ENCODE results near the gene CLIC6. TPM values are rescaled to one million over a fixed set of nuclear protein-coding genes. Genes with fewer than 3 reads are reported as not detected.
"Not testable (repeated sequence)": the region's sequence is repeated elsewhere in the genome, so short reads cannot be mapped to it uniquely, and the experiment has no call there.

The CLIC6 gene
- total RNA-seq, 1 experiment from 2014 or later: not detected

DNA sequence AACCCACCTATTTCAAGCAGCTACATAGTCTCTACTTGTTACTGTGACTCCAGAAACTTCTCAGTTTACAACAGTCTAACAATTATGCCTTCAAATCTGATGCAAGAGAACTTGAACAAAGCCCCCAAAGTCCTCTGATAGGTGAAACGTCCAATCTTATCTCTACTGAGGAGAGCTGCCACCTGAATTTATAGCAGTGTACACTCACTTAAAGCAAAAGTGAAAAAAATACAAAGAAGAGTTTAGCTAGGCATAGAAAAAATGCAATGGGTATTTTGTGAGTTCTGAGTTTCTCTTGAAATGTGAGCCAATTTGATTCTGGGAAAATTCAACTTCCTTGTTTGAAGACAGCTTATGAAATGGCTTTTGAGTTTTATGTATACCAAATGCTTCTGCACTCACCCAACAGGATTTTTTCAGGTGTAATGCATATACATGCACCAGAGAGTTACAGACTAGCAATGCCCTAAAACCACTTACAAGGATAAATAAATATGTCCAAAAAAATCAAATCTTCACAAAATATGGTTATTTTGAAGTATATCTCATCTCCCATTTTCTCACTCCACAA is 17.8 kb upstream of the CLIC6 start:
- DNase-seq (ENCODE audit: extremely low read depth, low read depth): no peak

DNA sequence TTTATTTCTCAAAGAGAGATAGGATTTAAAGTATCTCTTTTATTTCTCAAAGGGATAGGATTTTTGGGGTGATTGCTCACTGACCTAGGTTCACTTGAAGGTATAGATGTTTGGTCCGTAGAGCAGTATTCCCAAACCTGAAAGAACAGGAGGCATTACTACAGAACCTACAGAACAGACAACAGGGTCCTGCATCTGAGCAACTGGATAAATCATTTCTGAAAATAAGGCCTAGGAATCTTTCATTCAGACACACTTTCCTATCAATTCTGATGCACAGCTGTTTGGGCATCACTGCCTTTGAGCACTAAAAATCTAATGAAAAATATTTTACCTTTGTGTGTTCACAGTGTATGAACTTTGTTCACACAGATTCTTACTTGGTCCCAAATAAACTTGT is 17.2 kb upstream of the CLIC6 start:
- DNase-seq (ENCODE audit: extremely low read depth, low read depth): no peak

GRCh38 chr21:34653522-34653921 is 15.3 kb upstream of the CLIC6 start:
- DNase-seq (ENCODE audit: extremely low read depth, low read depth): no peak

- DNase-seq (ENCODE audit: extremely low read depth, low read depth): no peak
Observed at GRCh38 chr21:34661848-34662247, 6.9 kb upstream of the CLIC6 start.

DNA sequence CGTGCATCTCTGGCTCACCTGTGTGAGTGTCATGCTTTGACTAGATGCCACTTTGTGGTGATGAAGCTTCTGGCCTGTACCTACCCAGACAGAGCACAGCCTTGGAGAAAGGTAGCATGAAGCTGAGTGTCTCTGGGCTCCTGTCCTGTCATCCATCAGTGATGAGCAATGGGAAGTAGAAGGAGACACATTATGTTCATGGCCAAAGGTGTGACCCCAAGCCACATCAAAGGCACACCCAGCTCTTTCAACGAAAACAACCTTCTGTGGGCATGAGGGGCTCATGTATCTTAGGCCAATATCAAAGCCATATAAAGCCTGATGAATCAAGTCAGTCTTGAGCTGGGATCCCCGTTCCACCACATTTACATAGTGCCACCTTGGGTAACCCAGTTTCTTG is 1.0 kb upstream of the CLIC6 start:
- no peak for DNase-seq (ENCODE audit: extremely low read depth, low read depth)

DNA sequence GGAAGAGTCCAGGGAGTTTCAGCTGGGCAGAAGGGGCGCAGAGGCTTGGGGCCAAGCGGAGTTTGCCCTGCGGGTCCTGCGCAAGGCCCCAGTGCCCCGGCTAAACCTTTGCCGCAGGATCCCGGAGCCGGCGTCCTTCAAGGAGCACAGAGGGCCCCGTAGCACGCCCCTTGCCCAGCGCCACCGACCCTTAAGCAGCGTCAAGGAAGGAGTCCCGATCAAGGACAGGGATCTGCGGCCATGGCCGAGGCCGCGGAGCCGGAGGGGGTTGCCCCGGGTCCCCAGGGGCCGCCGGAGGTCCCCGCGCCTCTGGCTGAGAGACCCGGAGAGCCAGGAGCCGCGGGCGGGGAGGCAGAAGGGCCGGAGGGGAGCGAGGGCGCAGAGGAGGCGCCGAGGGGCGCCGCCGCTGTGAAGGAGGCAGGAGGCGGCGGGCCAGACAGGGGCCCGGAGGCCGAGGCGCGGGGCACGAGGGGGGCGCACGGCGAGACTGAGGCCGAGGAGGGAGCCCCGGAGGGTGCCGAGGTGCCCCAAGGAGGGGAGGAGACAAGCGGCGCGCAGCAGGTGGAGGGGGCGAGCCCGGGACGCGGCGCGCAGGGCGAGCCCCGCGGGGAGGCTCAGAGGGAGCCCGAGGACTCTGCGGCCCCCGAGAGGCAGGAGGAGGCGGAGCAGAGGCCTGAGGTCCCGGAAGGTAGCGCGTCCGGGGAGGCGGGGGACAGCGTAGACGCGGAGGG is 520 bp downstream of the CLIC6 start:
- no peak for DNase-seq (ENCODE audit: extremely low read depth, low read depth)

DNA sequence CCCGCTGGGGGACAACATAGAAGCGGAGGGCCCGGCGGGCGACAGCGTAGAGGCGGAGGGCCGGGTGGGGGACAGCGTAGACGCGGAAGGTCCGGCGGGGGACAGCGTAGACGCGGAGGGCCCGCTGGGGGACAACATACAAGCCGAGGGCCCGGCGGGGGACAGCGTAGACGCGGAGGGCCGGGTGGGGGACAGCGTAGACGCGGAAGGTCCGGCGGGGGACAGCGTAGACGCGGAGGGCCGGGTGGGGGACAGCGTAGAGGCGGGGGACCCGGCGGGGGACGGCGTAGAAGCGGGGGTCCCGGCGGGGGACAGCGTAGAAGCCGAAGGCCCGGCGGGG is 1.1 kb downstream of the CLIC6 start:
- DNase-seq (ENCODE audit: extremely low read depth, low read depth): not testable (repeated sequence)

- no peak for DNase-seq (ENCODE audit: extremely low read depth, low read depth)
Observed at GRCh38 chr21:34670220-34670961, 1.6 kb downstream of the CLIC6 start.

- DNase-seq (ENCODE audit: extremely low read depth, low read depth): no peak
Observed at GRCh38 chr21:34670962-34671348, 2.2 kb downstream of the CLIC6 start.

GRCh38 chr21:34671462-34671861 is 2.7 kb downstream of the CLIC6 start:
- no peak for DNase-seq (ENCODE audit: extremely low read depth, low read depth)

DNA sequence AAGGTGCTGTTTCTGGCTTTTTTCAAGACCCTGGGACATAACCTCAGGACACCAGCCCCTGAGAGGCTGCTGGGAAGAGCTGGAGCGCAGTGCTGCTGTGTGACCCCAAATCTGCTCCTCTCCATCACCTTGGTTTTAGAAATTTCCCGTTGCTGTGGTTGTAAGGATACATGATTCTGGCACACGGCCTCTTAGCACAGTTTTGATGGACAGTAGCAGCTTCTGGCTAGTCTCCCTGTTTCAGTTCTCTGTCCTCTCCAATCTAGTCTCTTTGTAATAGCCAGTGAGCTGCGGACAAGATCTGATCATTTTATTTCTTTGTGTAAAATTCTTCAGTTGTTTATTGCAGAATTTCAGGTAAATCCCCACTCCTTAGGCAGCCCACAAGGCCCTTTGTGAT is 3.1 kb downstream of the CLIC6 start:
- no peak for DNase-seq (ENCODE audit: extremely low read depth, low read depth)

DNA sequence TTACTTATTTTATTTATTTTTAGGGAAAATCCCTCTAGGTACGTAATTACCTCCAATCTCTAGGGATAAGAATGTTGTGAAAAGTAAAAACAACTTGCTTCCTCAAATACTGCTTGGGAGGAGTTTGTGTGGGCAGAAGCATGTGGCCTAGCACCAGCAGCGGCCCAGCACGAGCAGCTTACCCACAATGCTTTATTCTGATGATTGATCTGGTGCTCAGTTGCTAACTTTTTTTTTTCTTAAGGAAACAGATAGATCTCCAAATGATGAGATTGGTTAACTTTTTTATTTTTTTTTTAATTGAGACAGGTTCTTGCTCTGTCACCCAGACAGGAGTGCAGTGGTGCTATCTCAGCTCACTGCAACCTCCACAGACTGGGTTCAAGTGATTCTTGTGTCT is 4.2 kb downstream of the CLIC6 start:
- no peak for DNase-seq (ENCODE audit: extremely low read depth, low read depth)

DNA sequence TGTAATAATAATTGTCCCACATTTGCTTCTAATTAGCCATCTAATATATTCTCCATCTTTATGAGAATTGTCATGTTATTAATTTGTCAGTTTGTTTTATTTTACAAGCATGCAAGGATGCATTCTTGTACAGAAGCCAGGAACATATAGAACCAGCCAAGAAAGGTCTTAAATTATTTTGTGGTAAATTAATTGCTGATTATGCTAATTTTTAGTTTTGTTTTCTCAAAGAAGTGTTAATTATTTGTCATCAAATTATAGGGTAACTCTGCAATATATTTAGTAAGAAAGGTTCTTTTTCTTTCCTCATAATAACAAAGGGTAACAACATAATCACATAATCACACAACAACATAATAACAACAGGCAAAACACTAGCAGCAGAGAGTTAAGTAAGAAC is 5.7 kb downstream of the CLIC6 start:
- DNase-seq (ENCODE audit: extremely low read depth, low read depth): no peak

- no peak for DNase-seq (ENCODE audit: extremely low read depth, low read depth)
Observed at GRCh38 chr21:34675871-34676270, 7.1 kb downstream of the CLIC6 start.

DNA sequence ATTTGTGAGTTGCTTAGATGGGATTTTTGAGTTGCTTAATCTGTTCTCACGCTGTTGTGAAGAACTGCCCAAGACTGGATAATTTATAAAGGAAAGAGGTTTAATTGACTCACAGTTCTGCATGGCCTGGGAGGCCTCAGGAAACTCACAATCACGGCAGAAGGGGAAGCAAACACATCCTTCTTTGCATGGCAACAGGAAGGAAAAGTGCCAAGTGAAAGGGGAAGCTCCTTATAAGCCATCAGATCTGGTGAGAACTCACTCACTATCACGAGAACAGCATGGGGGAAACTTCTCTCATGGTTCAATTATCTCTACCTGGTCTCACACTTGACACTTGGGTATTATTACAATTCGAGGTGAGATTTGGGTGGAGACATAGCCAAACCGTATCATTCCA is 10.3 kb downstream of the CLIC6 start:
- no peak for DNase-seq (ENCODE audit: extremely low read depth, low read depth)

GRCh38 chr21:34684174-34684876 is 15.5 kb downstream of the CLIC6 start:
- no peak for DNase-seq (ENCODE audit: extremely low read depth, low read depth)

DNA sequence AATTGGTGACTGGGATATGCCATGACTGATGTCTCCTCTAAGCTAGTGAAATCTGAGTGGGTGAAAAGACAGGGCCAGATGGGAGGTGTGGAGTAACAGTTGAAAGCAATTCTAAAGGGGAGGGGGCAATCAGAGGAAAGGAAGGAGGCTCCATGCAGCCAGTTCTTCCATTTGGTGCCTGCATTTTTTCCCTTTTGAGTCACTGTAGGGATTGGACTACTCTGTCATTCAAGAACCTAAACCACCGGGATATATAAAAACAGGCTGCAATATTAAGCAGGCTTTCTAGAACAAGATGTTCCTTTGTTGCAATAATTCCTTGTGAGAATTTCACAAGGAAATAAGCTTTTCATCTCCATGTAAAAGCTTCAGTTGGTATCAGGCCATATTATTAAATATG is 18.3 kb downstream of the CLIC6 start:
- DNase-seq (ENCODE audit: extremely low read depth, low read depth): no peak

- no peak for DNase-seq (ENCODE audit: extremely low read depth, low read depth)
Observed at GRCh38 chr21:34687745-34688144, 19.0 kb downstream of the CLIC6 start.

DNA sequence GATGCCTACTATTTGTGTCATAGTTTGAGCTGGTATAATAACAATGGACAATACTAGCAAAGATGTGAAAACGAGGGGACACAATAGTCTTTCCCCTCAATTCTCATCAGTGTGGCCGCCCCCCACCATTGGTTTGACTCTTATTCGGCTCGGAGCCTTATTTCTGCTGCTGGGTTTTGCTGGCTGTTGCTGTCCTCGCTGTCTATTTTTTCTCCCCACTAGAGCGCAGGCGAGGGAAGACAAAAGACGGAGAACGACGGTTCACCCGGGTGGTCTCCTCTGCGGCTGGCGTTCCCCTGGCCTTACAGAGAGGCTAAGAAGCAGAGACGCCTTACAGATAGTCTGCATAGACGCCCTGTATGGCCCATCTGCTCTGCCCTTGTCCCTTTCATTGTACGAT is 19.4 kb downstream of the CLIC6 start:
- DNase-seq (ENCODE audit: extremely low read depth, low read depth): no peak

GRCh38 chr21:34688715-34689114 is 19.9 kb downstream of the CLIC6 start:
- DNase-seq (ENCODE audit: extremely low read depth, low read depth): no peak

DNA sequence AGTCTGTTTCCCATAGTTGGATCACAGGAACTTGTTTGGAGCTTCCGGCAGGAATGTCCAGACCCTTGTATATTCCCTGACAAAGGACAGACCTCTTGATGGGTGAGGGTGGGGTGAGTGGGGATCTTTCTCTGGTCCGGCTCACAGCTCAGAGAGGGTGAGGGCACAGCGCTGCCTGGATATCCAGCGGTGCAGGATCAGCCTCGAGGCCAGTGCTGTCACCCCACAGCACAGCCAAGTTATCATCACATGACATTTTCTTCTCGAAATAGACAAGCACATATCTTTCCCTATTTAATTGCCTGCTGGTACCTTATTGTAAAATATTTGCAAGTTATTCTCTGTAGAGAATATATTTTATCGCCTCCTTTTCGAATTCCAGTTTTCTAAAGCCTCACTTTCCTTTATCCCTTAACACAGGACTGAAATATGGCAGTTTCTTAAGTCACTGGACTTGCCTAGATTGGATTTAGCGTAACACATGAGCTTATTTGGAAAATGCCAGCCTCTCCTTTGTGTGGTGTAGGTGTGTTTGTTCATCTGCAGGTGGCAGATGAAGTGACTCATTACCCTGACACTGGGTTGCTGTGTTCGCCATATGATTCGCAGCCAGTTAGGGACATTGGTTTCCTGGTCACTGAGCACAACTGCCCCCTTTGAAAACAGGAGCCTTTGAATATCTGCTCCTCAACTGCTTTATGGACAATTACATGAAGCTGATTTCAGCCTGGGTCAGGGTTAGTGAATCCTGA is 21.4 kb downstream of the CLIC6 start:
- DNase-seq (ENCODE audit: extremely low read depth, low read depth): no peak
